Mucosa of rectum (tissue), 2 donors: Measurements from ENCODE around the gene MERTK.

Experiments
- H3K27ac ChIP-seq, 2 donors: one replicate each; pipeline ENCODE4 v1.7.0; 2013; ENCODE audit warnings: inconsistent platforms in 2 of 2, low read depth in 2 of 2, low read length in 2 of 2
- H3K27me3 ChIP-seq, 2 donors: one replicate each; pipeline ENCODE4 v1.7.0; 2013; ENCODE audit warnings: low read length in 2 of 2; ENCODE audit not compliant: control insufficient read depth in 2 of 2, insufficient read depth in 2 of 2
- H3K36me3 ChIP-seq, 2 donors: one replicate each; pipeline ENCODE4 v1.7.0; 2013; ENCODE audit warnings: low read length in 2 of 2; ENCODE audit not compliant: control insufficient read depth in 2 of 2, insufficient read depth in 2 of 2
- H3K4me1 ChIP-seq, 2 donors: one replicate each; pipeline ENCODE4 v1.7.0; 2013; ENCODE audit warnings: low read length in 2 of 2, mild to moderate bottlenecking in 1 of 2; ENCODE audit not compliant: control insufficient read depth in 2 of 2, insufficient read depth in 2 of 2
- H3K4me3 ChIP-seq, 2 donors: one replicate each; pipeline ENCODE4 v1.7.0; 2013; ENCODE audit warnings: low read length in 2 of 2
- H3K9ac ChIP-seq, 2 donors: one replicate each; pipeline ENCODE4 v1.7.0; 2013; ENCODE audit warnings: low read length in 2 of 2, low read depth in 1 of 2, mild to moderate bottlenecking in 1 of 2
- H3K9me3 ChIP-seq, 2 donors: one replicate each; pipeline ENCODE4 v1.7.0; 2013; ENCODE audit warnings: low read length in 2 of 2; ENCODE audit not compliant: control insufficient read depth in 2 of 2
- donor health status: healthy.
- donor health status: Normal muscosa, but diverticular disease.

MERTK gene

GRCh38 chr2:111990375-111990774 lies 92.0 kb downstream of the MERTK start:
- Histone ChIP-seq H3K4me3 (no peak overlapping the region), H3K4me1 (peaks cover 13 to 23% of the 10 kb centered on the region in 2 donors), H3K9me3 (no peaks in the 10 kb centered on the region), H3K9ac (no peak overlapping the region), H3K27ac (no peak overlapping the region), H3K36me3 (no peaks in the 10 kb centered on the region), H3K27me3 (no peaks in the 10 kb centered on the region)

GRCh38 chr2:111990856-111991255 lies 92.4 kb downstream of the MERTK start:
- no peak overlapping the region for H3K27ac ChIP-seq
- H3K4me3 ChIP-seq = no peak overlapping the region
- H3K9ac ChIP-seq = no peak overlapping the region
- peaks cover 16 to 28% of the 10 kb centered on the region in 2 donors for H3K4me1 ChIP-seq
- no peaks in the 10 kb centered on the region for H3K9me3 ChIP-seq
- no peaks in the 10 kb centered on the region for H3K36me3 ChIP-seq
- H3K27me3 ChIP-seq = no peaks in the 10 kb centered on the region

GRCh38 chr2:111994042-111994441 lies 95.6 kb downstream of the MERTK start:
- H3K4me1 ChIP-seq = peaks cover 12 to 16% of the 10 kb centered on the region in 2 donors
- H3K9me3 ChIP-seq = no peaks in the 10 kb centered on the region
- peaks cover 0 to 3% of the 10 kb centered on the region in 2 donors for H3K36me3 ChIP-seq
- H3K27me3 ChIP-seq = no peaks in the 10 kb centered on the region
- no peak overlapping the region for H3K4me3 ChIP-seq
- H3K9ac ChIP-seq = no peak overlapping the region
- H3K27ac ChIP-seq = no peak overlapping the region

DNA sequence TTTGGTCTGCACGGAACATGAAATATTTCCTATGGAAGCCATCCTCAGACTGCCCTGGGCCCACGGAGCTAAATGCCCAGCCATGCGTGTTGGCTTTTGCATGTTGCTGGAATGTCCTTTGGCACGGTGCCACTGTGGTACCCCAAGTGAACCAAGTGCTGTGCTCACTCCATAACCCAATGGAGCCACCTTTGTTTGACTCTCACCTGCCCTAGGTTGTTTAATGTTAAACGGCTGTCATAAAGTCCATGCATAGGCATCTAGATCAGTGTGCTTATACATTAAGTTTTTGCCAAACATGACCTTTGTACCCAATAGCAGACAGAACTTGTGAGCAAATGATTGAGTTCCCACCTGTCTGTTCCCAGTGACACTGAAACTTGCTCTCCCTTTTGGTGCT lies 96.7 kb downstream of the MERTK start:
- peaks cover 8 to 16% of the 10 kb centered on the region in 2 donors for H3K4me1 ChIP-seq
- H3K27me3 ChIP-seq = no peaks in the 10 kb centered on the region
- H3K9me3 ChIP-seq = no peaks in the 10 kb centered on the region
- H3K36me3 ChIP-seq = peaks cover 0 to 3% of the 10 kb centered on the region in 2 donors
- H3K4me3 ChIP-seq = peak overlapping the region in 1 of 2 donors; percentile 34
- no peak overlapping the region for H3K9ac ChIP-seq
- peak overlapping the region in 1 of 2 donors; percentile 55 for H3K27ac ChIP-seq

DNA sequence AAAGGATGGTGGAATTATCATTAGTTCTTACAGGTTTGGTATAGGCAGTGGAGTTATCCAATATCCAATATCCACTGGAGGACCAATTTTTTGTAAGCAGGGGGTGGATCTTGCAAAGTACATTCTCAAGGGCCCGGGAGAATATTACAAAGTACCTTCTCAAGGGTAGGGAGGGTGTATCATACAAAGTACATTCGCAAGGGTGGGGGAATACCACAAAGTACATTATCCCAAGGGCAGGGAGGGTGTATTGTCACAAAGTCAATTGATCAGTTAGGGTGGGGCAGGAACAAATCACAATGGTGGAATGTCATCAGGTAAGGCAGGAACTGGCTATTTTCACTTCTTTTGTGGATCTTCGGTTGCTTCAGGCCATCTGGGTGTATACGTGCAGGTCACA lies 101.4 kb downstream of the MERTK start:
- Histone ChIP-seq H3K9me3 (no peaks in the 10 kb centered on the region), H3K4me3 (no peak overlapping the region), H3K9ac (no peak overlapping the region), H3K27me3 (no peaks in the 10 kb centered on the region), H3K36me3 (peaks cover 0 to 3% of the 10 kb centered on the region in 2 donors), H3K27ac (no peak overlapping the region), H3K4me1 (peaks cover 8 to 14% of the 10 kb centered on the region in 2 donors)

- H3K4me1 ChIP-seq = peaks cover 5 to 6% of the 10 kb centered on the region in 2 donors
- peaks cover 0 to 3% of the 10 kb centered on the region in 2 donors for H3K36me3 ChIP-seq
- no peak overlapping the region for H3K27ac ChIP-seq
Observed at GRCh38 chr2:112000399-112001135, 102.2 kb downstream of the MERTK start.

DNA sequence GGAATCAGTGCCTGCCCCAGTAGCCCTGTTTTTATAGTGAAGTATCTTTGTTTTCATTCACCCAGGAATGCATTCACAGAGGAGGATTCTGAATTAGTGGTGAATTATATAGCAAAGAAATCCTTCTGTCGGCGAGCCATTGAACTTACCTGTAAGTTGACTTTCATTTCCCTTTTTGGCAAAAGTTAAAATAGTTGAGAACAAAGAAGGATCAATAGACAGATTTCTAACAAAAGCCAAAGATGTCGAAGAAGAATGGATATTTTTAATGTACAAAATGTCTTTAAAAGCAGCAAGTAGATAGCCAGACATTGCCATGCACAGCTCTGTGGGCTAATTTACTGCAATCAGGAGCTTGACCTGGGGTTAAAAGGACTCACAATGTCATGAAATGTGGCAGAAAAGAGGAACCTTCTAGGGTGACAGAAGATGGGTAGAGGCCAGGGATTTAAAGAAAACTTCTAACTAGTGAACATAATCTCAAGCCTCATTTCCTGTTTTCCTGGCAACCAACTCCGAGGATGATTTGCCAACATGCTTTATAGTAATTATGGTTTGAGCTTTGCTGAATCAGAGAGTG lies 102.8 kb downstream of the MERTK start:
- Histone ChIP-seq H3K27ac (no peak overlapping the region), H3K9ac (no peak overlapping the region), H3K27me3 (no peaks in the 10 kb centered on the region), H3K9me3 (no peaks in the 10 kb centered on the region), H3K4me1 (peaks cover 0 to under 1% of the 10 kb centered on the region in 2 donors), H3K36me3 (peaks cover 0 to 3% of the 10 kb centered on the region in 2 donors), H3K4me3 (no peak overlapping the region)

More at GRCh38 chr2:112000399-112001135, 102.2 kb downstream of the MERTK start:
- Histone ChIP-seq H3K27me3 (no peaks in the 10 kb centered on the region), H3K9ac (no peak overlapping the region), H3K4me3 (no peak overlapping the region), H3K9me3 (no peaks in the 10 kb centered on the region)

GRCh38 chr2:112001942-112002341 lies 103.5 kb downstream of the MERTK start:
- Histone ChIP-seq H3K4me1 (peaks cover 0 to 4% of the 10 kb centered on the region in 2 donors), H3K9me3 (no peaks in the 10 kb centered on the region), H3K36me3 (peaks cover 0 to 3% of the 10 kb centered on the region in 2 donors), H3K4me3 (no peak overlapping the region), H3K27me3 (no peaks in the 10 kb centered on the region), H3K9ac (no peak overlapping the region), H3K27ac (no peak overlapping the region)

GRCh38 chr2:112003576-112004252 lies 105.3 kb downstream of the MERTK start:
- Histone ChIP-seq H3K27me3 (no peaks in the 10 kb centered on the region), H3K4me3 (no peak overlapping the region), H3K27ac (peak overlapping the region in 1 of 2 donors; percentile 20), H3K36me3 (no peaks in the 10 kb centered on the region), H3K9ac (no peak overlapping the region), H3K4me1 (peaks cover 0 to 4% of the 10 kb centered on the region in 2 donors), H3K9me3 (no peaks in the 10 kb centered on the region)

DNA sequence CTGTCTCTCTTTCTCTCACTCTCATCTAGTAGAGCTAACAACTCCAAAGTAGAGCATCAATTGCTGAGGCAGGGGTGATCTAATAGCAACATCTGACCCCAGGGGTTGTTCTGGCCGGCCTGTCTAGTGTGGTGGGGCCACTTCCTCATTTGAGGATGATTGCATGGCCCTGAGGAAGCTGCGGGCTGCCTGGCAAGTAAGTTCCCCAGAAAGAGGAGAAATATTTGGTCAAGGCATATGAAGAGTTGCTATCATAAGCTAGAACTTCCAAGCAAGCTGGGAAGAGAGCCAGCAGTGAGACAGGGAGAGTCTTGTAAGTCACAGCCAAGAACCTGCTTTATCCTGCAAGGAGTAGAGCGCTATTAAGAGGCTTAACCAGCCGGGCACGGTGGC lies 105.8 kb downstream of the MERTK start:
- no peaks in the 10 kb centered on the region for H3K36me3 ChIP-seq
- H3K27ac ChIP-seq = no peak overlapping the region
- no peaks in the 10 kb centered on the region for H3K27me3 ChIP-seq
- no peak overlapping the region for H3K9ac ChIP-seq
- H3K4me1 ChIP-seq = peaks cover 0 to 4% of the 10 kb centered on the region in 2 donors
- H3K9me3 ChIP-seq = no peaks in the 10 kb centered on the region
- H3K4me3 ChIP-seq = no peak overlapping the region
